ENCODE results near the gene PRLR.

Gene PRLR

GRCh38 chr5:35067985-35068384, 162.3 kb downstream of the PRLR start:
- no peaks in the 10 kb centered on the region for H3K27me3 ChIP-seq (ENCODE audit: control insufficient read depth, insufficient read depth, low read length)
- no peak overlapping the region for H3K9ac ChIP-seq (ENCODE audit: low read length)
- no peaks in the 10 kb centered on the region for H3K4me1 ChIP-seq (ENCODE audit: control insufficient read depth, insufficient read depth, low read length)
- H3K27ac ChIP-seq (ENCODE audit: low read depth, low read length), result no peak overlapping the region
- no peak overlapping the region for H3K4me3 ChIP-seq (ENCODE audit: low read length)
- no peaks in the 10 kb centered on the region for H3K36me3 ChIP-seq (ENCODE audit: control insufficient read depth, insufficient read depth, low read length)

GRCh38 chr5:35066260-35066795, 164.0 kb downstream of the PRLR start:
- H3K4me3 ChIP-seq (ENCODE audit: low read length), result no peak overlapping the region
- no peak overlapping the region for H3K9ac ChIP-seq (ENCODE audit: low read length)
- no peak overlapping the region for H3K27ac ChIP-seq (ENCODE audit: low read depth, low read length)
- H3K27me3 ChIP-seq (ENCODE audit: control insufficient read depth, insufficient read depth, low read length), result no peaks in the 10 kb centered on the region
- H3K36me3 ChIP-seq (ENCODE audit: control insufficient read depth, insufficient read depth, low read length), result no peaks in the 10 kb centered on the region
- H3K4me1 ChIP-seq (ENCODE audit: control insufficient read depth, insufficient read depth, low read length), result peaks cover 3% of the 10 kb centered on the region

DNA sequence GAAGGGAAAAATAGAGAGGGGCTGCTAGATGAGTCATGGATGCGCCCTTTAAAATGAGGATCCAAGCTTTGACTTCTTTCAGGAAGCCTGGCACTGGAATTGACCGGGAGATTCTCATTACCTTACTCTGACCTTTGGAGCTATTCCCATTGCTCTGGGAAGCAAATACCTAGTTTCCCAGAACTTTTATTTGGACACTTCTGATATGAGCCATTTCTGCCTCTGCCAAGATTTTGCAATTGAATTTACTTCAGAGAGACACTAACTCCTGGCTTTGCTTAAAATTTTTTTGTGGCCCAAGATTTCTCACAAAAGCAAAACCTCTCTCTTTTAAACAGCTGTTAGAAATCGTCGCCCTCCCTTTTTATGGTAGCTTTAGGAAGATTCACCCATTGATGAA, 166.9 kb downstream of the PRLR start:
- Histone ChIP-seq H3K27ac (ENCODE audit: low read depth, low read length) (no peak overlapping the region), H3K27me3 (ENCODE audit: control insufficient read depth, insufficient read depth, low read length) (no peaks in the 10 kb centered on the region), H3K4me1 (ENCODE audit: control insufficient read depth, insufficient read depth, low read length) (peaks cover 3% of the 10 kb centered on the region), H3K9ac (ENCODE audit: low read length) (no peak overlapping the region), H3K4me3 (ENCODE audit: low read length) (no peak overlapping the region), H3K36me3 (ENCODE audit: control insufficient read depth, insufficient read depth, low read length) (no peaks in the 10 kb centered on the region)

DNA sequence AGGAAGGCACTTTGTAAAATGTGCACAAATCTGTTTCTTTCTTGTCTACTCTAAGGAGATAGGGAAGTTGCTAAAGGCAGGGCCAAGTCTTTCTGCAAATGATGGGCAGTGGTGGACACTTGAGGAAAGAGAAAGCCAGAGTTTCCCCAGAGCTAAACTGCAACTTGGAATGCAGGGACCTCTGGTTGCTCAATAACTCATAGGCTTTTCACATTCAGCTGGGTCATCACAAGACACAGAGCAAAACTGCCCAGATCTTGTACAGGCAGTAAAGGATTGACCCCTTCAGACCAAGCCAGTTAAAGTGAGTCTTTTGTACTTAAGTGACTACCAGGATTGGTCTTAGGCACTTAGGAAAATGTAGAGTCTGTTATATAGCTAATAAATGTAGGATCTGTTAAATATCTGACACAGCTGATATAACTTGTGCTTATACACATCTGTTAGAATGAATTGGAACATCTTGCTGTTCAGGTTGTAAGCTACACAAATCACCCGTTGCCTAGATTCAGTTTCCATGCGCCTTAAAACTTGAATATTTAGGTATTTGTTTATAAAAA, 169.0 kb downstream of the PRLR start:
- Histone ChIP-seq H3K27me3 (ENCODE audit: control insufficient read depth, insufficient read depth, low read length) (no peaks in the 10 kb centered on the region), H3K9ac (ENCODE audit: low read length) (no peak overlapping the region), H3K4me1 (ENCODE audit: control insufficient read depth, insufficient read depth, low read length) (peaks cover 3% of the 10 kb centered on the region), H3K36me3 (ENCODE audit: control insufficient read depth, insufficient read depth, low read length) (no peaks in the 10 kb centered on the region), H3K4me3 (ENCODE audit: low read length) (no peak overlapping the region), H3K27ac (ENCODE audit: low read depth, low read length) (no peak overlapping the region)

- Histone ChIP-seq H3K27ac (ENCODE audit: low read depth, low read length) (no peak overlapping the region), H3K4me3 (ENCODE audit: low read length) (no peak overlapping the region), H3K4me1 (ENCODE audit: control insufficient read depth, insufficient read depth, low read length) (peaks cover 3% of the 10 kb centered on the region), H3K27me3 (ENCODE audit: control insufficient read depth, insufficient read depth, low read length) (no peaks in the 10 kb centered on the region), H3K9ac (ENCODE audit: low read length) (no peak overlapping the region), H3K36me3 (ENCODE audit: control insufficient read depth, insufficient read depth, low read length) (no peaks in the 10 kb centered on the region)
Measured at GRCh38 chr5:35060236-35060635, 170.1 kb downstream of the PRLR start.

DNA sequence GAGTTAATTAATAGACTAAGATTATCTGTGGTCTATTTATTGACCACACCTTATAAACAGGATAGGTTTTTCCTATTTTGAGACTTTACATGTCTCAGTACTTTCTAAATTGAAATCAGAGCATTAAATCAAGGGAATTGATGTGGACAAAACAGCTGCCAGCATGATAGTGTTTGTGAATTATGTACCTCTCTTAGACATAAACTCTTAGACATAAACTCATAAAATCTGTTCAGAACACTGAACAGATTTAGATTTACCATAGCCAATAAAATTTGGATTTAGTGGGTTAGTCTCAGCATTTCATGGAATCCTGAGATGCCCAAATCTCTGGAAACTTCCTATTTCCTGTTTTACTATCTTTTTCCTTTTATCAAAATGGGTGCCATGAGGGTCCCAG, 171.0 kb downstream of the PRLR start:
- Histone ChIP-seq H3K36me3 (ENCODE audit: control insufficient read depth, insufficient read depth, low read length) (no peaks in the 10 kb centered on the region), H3K9ac (ENCODE audit: low read length) (no peak overlapping the region), H3K4me1 (ENCODE audit: control insufficient read depth, insufficient read depth, low read length) (peaks cover 3% of the 10 kb centered on the region), H3K4me3 (ENCODE audit: low read length) (no peak overlapping the region), H3K27me3 (ENCODE audit: control insufficient read depth, insufficient read depth, low read length) (no peaks in the 10 kb centered on the region), H3K27ac (ENCODE audit: low read depth, low read length) (no peak overlapping the region)

GRCh38 chr5:35058374-35058788, 171.9 kb downstream of the PRLR start:
- H3K9ac ChIP-seq (ENCODE audit: low read length), result no peak overlapping the region

GRCh38 chr5:35056686-35057085, 173.6 kb downstream of the PRLR start:
- H3K4me1 ChIP-seq (ENCODE audit: control insufficient read depth, insufficient read depth, low read length), result no peaks in the 10 kb centered on the region
- H3K27me3 ChIP-seq (ENCODE audit: control insufficient read depth, insufficient read depth, low read length), result no peaks in the 10 kb centered on the region
- H3K27ac ChIP-seq (ENCODE audit: low read depth, low read length), result no peak overlapping the region
- no peaks in the 10 kb centered on the region for H3K36me3 ChIP-seq (ENCODE audit: control insufficient read depth, insufficient read depth, low read length)
- no peak overlapping the region for H3K4me3 ChIP-seq (ENCODE audit: low read length)
- H3K9ac ChIP-seq (ENCODE audit: low read length), result no peak overlapping the region

More at GRCh38 chr5:35058374-35058788, 171.9 kb downstream of the PRLR start:
- Histone ChIP-seq H3K4me3 (ENCODE audit: low read length) (no peak overlapping the region), H3K36me3 (ENCODE audit: control insufficient read depth, insufficient read depth, low read length) (no peaks in the 10 kb centered on the region), H3K27me3 (ENCODE audit: control insufficient read depth, insufficient read depth, low read length) (no peaks in the 10 kb centered on the region), H3K27ac (ENCODE audit: low read depth, low read length) (no peak overlapping the region), H3K4me1 (ENCODE audit: control insufficient read depth, insufficient read depth, low read length) (peaks cover 3% of the 10 kb centered on the region)

DNA sequence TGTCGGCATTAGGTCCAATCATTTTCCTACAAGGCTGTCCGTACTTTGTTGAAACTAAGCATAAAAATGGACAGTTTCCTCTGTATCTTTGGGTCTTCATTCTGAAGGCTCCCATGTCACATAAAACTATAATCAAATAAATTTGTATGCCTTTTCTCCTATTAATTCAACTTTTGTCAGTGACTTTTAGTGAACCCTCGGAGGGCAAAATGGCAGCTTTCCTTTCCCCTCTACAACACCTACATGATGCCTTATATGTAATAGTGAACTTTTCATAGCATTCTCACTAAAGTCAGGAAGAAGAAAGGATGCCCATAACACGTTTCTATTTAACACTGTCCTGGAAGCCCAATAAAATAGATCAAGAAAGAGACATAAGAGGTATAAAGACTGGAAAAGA, 177.4 kb downstream of the PRLR start:
- Histone ChIP-seq H3K36me3 (ENCODE audit: control insufficient read depth, insufficient read depth, low read length) (no peaks in the 10 kb centered on the region), H3K4me1 (ENCODE audit: control insufficient read depth, insufficient read depth, low read length) (no peaks in the 10 kb centered on the region), H3K27ac (ENCODE audit: low read depth, low read length) (no peak overlapping the region), H3K27me3 (ENCODE audit: control insufficient read depth, insufficient read depth, low read length) (no peaks in the 10 kb centered on the region), H3K4me3 (ENCODE audit: low read length) (no peak overlapping the region), H3K9ac (ENCODE audit: low read length) (no peak overlapping the region)

GRCh38 chr5:35050541-35051126, 179.7 kb downstream of the PRLR start:
- Histone ChIP-seq H3K36me3 (ENCODE audit: control insufficient read depth, insufficient read depth, low read length) (no peaks in the 10 kb centered on the region), H3K9ac (ENCODE audit: low read length) (no peak overlapping the region), H3K27ac (ENCODE audit: low read depth, low read length) (no peak overlapping the region), H3K27me3 (ENCODE audit: control insufficient read depth, insufficient read depth, low read length) (no peaks in the 10 kb centered on the region), H3K4me1 (ENCODE audit: control insufficient read depth, insufficient read depth, low read length) (no peaks in the 10 kb centered on the region), H3K4me3 (ENCODE audit: low read length) (no peak overlapping the region)

- no peak overlapping the region for H3K4me3 ChIP-seq (ENCODE audit: low read length)
- H3K36me3 ChIP-seq (ENCODE audit: control insufficient read depth, insufficient read depth, low read length), result no peaks in the 10 kb centered on the region
- H3K4me1 ChIP-seq (ENCODE audit: control insufficient read depth, insufficient read depth, low read length), result no peaks in the 10 kb centered on the region
- no peak overlapping the region for H3K27ac ChIP-seq (ENCODE audit: low read depth, low read length)
- no peaks in the 10 kb centered on the region for H3K27me3 ChIP-seq (ENCODE audit: control insufficient read depth, insufficient read depth, low read length)
- H3K9ac ChIP-seq (ENCODE audit: low read length), result no peak overlapping the region
Measured at GRCh38 chr5:35048910-35049309, 181.4 kb downstream of the PRLR start.

- Histone ChIP-seq H3K36me3 (ENCODE audit: control insufficient read depth, insufficient read depth, low read length) (no peaks in the 10 kb centered on the region), H3K4me1 (ENCODE audit: control insufficient read depth, insufficient read depth, low read length) (no peaks in the 10 kb centered on the region), H3K4me3 (ENCODE audit: low read length) (no peak within 1 kb of the TSS), H3K27ac (ENCODE audit: low read depth, low read length) (no peak within 1 kb of the TSS), H3K27me3 (ENCODE audit: control insufficient read depth, insufficient read depth, low read length) (no peaks in the 10 kb centered on the region), H3K9ac (ENCODE audit: low read length) (no peak within 1 kb of the TSS)
Measured at GRCh38 chr5:35047785-35048404, 182.4 kb downstream of the PRLR start, which contains the start of gene AGXT2. AGXT2 (minus strand) TSS chr5:35047949; CDS start chr5:35047892, 57 bp downstream.

DNA sequence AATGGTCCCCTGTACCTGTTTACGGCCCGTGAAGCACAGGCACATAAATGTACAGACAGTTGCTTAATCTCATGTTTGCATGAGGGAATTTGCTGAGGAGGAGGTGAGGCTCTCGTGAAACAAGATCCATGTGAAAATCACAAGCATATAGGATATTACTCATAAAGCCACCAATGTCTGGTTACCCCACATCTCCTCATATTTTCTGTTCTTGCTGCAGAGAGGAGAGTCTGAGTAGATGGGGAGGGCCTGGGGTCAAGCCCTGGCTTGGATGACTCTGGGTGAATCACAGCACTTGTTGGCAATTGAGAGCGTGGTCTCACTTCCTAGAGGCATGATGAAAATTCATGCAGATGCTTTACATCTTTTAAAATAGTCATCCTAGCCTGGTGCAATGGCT, 183.5 kb downstream of the PRLR start:
- no peak overlapping the region for H3K9ac ChIP-seq (ENCODE audit: low read length)
- no peak overlapping the region for H3K27ac ChIP-seq (ENCODE audit: low read depth, low read length)
- no peaks in the 10 kb centered on the region for H3K4me1 ChIP-seq (ENCODE audit: control insufficient read depth, insufficient read depth, low read length)
- H3K4me3 ChIP-seq (ENCODE audit: low read length), result no peak overlapping the region
- no peaks in the 10 kb centered on the region for H3K36me3 ChIP-seq (ENCODE audit: control insufficient read depth, insufficient read depth, low read length)
- H3K27me3 ChIP-seq (ENCODE audit: control insufficient read depth, insufficient read depth, low read length), result no peaks in the 10 kb centered on the region

Measured in rectal smooth muscle tissue (tissue), 1 donor.